Activated CD8-positive, alpha-beta memory T cell treated with anti-CD3 and anti-CD28 coated beads for 24 hours (primary cell): ENCODE measurements around the gene ITM2C.

Source experiments
- DNase-seq: peaks from one replicate; pipeline ENCODE4 v3.0.0-alpha.2; 2020

ITM2C gene

GRCh38 chr2:230861552-230862255, 3.0 kb upstream of the ITM2C start:
- peak; percentile 56 for DNase-seq

DNA sequence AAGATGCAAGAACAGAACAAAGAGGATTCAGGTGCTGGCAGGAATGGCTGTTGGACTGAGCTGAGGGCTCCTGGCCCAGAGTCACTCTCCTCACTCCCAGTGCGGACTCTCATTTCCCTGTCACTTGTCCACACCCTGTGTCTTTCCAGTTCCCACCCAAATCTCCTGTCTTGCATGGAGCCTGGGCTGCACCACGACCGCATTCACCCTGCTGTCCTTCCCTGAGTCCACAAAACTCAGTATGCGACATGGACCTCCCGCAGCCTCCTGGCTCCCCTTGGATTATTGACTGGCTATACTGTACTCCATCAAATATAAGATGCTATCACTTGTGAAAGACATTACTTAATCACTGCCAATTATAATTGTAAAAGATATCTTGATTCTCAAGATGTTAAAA, 2.5 kb upstream of the ITM2C start:
- DNase-seq, result peak; percentile 54

- peak; percentile 53 for DNase-seq
Observed at GRCh38 chr2:230863031-230863430, 1.7 kb upstream of the ITM2C start.

GRCh38 chr2:230863442-230864121, 1.2 kb upstream of the ITM2C start:
- DNase-seq, result no peak

DNA sequence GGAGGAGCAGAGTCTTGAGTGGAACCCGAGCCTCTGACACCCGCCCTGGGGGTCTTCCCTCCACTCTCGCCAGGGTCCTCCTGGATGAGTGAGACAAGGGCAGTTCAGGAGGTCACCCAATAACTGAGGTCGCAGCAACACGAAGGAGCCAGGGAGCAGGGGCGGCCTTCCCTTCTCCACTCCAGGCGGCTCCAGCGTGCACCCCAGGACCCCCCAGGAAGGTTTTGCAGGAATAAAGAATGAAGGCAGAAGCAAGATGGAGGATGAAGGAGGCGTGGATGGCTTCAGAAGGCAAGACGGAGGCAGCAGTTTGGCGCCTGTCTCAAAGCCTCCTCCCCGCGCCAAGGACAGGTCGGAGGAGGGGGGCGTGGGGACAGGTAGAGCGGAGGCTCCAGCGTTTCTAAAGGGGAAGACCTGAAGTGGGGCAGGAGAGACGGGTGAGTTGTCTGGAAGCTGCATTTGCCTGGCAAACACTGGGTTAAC, 579 bp upstream of the ITM2C start:
- no peak for DNase-seq

GRCh38 chr2:230865307-230865765, 594 bp downstream of the ITM2C start:
- DNase-seq, result no peak

DNA sequence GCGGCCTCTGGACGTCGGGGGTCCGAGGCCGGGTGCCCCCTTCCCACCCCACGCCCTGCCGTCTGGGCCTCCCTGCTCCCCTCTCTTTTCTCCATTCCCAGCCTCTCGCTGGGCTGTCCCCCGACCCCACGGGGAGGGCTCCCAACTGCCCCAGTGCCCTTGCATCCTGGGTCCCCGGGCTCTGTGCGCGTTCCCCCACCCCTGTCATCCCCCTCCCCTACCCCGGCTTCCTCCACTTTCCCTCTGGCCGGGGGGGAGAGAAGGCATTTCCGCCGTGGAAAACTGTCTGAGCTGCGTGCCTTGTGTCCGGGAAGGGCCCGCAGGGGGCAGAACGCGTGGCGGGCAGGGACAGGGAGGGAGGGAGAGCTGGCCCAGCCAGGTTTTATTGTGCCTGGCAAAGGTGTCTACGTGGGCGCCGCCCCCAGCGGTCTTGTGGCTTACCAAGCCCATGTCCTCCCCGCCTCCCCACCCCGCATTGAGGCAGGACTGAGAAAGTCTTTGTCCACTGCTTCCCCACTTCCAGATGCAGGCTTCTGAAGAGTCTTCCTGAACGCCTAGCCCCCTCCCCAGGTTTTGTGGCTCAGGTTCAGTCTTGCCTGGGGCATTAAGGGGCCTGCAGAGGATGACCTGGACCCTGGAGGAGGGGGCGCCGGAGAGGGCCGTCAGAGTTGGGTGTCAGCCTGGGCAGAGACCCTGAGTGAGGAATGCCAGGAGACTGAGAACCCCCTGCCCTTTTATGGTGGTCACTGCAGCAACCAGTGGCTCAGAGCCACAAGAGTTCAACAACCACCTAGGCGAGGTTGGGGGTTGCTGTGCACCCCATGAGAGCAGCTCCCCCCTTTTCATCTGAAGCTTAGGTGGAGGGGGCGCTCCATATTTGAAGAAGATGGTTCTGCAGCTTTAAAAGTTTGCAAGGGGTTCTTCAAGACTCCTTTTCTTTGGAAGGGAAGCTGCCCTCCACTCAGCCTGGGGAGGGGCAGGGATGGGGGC, 1.3 kb downstream of the ITM2C start:
- peak; percentile 71 for DNase-seq

DNA sequence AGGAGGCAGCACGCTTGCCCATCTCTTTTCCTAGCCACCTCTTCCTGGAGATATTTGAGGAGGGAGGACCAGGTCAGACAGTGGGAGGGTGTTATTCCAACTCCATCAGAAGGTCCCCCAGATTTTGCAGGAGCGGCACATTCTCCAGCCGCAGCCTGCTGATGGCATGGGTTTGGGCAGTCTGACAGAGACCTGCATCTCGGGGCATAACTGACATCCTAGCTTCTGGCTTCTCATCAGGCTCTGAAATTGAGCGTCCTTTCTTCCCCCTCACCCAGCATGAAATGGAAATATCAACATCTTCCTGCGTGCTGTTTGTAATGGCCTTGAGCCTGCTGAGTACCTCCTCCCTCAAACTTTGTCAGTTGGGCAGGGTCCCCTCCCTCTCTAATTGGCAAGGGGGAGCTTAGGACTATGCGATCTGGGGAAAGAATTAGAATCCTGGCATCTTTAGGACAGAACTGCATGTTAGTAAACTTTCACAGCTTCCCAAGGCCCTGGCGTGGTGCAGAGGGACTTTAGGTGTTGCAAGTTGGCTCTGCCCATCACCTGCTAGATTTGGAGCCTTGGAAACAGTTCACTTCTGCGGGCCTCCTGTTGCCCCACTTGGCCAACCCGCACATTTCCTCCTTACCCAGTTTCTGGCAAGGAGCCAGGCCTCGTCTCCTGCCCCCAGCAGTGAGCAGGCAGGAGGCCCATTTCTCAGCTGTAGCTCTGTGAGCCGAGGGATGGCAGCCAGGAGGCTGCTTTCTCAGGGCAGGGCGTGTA, 2.2 kb downstream of the ITM2C start:
- peak; percentile 83 for DNase-seq

GRCh38 chr2:230868161-230868946, 3.6 kb downstream of the ITM2C start:
- no peak for DNase-seq

- no peak for DNase-seq
Observed at GRCh38 chr2:230868947-230869913, 4.5 kb downstream of the ITM2C start.

DNA sequence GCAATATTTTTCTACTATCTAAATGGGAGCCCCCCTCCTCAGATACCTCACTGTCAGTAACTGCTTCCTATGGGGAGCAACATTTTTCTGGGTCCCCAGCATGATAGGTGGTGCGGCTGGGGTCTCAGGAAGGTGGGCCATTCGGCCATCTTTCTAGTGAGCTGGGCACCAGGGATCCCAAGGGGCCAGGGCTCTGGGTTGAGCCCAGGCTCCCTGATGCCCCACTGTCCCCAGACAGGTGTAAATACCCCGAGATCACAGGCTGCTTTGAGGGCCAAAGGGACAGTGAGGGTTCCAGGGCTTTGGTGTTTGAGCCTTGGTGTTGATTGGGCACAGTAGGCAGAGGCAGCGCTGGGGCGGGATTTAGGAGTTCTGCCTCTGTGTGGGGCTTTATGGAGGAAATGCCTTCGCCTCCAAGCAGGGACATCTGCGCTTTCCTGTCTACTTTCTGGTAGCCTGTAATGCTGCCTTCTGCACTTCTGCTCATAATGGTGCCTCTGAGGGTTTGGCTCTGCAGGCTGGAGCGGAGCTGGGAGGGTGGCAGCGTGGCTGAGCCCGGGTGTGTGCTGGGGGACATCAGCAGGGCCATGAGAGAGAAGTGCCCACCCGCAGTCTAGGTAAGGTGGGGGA, 5.3 kb downstream of the ITM2C start:
- no peak for DNase-seq

DNA sequence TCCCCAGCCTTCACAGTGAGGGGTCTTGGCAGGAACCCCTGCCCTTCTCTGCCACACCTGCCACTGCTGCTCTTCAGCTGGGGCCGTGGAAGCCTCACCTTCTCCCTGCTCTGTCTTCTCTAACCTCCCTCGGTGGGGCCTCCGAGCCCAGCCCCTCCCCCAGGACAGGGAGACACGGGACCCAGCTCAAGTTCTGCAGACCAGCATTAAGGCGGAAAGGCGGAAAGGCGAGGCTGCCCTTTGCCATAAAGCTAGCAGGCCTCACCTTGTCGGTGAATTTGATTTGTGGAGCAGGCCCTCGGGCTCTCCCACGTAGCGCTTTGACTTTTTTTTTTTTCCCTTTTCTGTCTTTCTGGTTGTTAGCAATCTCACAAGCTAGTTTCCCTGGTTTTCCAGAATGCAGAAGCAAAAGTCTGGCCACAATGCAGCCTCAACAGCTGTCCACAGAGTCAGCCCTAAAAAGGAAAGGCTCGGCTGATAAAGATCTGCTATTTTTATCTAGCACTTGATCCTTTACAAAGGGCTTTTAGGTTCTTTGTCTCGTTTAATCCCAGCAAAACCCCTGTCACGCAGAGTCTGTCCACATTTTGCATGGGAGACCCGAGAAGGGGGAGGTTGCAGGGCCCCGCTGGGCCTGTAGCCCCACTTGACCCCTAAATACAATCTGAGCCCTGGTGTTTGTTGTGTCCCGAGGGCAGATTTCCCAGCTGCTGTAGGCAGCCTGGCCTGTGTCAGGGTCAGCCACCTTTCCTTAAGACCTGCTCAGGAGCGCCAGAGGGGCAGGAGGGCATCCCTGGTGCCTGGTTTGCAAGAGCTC, 6.0 kb downstream of the ITM2C start:
- DNase-seq, result no peak

GRCh38 chr2:230871361-230872150, 6.8 kb downstream of the ITM2C start:
- DNase-seq, result no peak

DNA sequence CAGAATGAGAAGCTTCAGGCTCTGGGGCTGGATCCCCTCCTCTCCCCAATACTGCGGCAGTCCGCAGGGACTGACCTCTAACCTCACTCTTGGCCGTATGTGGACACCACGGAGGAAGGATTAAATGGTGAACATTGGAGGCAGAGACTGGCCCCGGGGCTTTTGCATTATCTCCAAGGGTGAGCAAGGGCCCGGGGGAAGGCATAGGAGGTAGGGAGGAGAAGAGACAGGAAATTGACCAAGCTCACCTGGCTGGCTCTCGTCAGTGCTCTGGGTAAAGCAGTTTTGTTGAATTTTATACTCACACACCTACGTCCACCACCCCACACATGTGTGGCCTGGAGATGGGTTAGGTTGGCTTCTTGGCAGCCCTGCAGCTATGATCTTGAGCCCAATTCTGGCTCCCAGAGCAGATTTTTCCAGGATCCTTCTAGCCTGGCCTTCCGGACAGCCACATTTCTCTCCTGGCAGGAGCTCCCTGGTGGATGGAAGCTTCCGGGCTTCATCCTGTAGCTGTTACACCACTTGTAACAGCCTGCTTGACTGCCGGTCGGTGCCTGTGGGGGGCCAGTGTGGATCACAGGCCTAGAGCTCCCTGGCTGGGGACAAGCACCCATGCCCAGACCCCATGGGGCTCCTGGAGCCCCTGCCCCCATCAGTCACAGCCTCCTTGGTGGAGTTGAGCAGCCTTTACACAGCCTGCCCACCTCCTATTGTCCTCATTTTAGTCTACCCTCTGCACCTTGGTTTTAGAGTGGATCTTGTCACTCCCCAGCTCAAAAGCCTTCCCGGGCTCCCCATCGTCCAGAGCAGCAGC, 7.6 kb downstream of the ITM2C start:
- DNase-seq, result no peak

DNA sequence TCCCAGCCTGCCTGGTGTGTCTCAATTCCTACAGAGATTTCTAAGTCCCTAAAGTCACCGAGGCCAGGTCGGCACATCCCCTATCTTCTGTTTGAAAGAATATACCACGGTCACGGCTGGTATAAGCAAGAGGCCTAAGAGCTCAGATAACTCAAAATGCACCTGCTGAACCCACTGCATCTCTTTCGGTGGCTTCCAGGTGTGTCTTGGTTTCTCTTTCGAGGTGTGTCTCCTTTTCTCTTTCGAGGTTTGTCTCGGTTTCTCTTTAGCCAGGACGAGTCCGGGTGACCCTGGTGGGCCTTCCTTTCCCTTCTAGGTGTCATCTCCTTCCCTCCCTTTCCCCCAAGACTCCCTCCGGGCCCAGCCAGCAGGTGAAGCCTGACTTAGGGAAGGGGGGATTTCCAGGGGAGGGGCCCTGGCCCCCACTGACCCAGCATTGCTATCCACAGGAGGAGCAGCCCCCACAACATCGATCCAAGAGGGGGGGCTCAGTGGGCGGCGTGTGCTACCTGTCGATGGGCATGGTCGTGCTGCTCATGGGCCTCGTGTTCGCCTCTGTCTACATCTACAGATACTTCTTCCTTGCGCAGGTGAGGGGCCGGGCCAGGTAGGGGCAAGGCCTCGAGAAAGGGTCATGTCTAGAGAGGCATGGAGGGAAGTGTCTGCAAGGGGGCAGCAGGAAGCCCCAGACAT, 8.4 kb downstream of the ITM2C start:
- no peak for DNase-seq

DNA sequence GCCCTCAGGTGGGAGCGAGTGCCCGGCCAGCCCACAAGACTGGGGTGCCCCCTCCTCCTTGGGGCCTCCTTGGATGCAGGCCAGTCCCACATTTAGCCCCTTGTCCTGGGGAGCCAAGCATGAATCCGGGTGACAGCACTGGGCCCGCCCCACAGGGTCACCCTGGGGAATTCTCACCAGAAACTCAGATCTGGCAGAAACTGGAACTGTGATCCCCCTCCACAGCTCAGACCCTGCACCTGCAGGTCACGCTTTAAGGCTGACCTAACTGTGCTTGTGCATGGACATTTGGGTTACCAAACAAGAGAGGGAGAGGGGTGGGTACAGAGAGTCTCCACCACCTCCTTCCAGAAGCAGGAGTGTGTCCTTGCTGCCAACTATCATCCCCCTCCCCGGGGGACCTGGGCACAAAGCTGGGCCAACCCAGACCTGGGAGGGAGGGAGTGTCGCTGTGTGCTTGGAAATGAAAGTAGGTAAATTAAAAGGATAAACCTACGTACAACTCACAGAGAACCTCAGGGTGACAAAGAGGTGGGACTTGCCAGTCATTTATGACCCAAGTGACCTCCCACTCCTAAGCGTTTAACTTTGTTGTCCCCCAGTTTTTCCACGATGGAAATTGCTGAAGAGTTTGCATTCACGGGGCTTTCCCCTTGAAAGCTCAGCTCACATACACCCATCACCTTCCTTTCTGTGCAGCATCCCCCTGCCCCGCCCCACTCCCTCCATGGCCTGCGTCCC, 9.1 kb downstream of the ITM2C start:
- DNase-seq, result no peak
